ENCODE measurements around the gene ZDHHC14.

Gene ZDHHC14

DNA sequence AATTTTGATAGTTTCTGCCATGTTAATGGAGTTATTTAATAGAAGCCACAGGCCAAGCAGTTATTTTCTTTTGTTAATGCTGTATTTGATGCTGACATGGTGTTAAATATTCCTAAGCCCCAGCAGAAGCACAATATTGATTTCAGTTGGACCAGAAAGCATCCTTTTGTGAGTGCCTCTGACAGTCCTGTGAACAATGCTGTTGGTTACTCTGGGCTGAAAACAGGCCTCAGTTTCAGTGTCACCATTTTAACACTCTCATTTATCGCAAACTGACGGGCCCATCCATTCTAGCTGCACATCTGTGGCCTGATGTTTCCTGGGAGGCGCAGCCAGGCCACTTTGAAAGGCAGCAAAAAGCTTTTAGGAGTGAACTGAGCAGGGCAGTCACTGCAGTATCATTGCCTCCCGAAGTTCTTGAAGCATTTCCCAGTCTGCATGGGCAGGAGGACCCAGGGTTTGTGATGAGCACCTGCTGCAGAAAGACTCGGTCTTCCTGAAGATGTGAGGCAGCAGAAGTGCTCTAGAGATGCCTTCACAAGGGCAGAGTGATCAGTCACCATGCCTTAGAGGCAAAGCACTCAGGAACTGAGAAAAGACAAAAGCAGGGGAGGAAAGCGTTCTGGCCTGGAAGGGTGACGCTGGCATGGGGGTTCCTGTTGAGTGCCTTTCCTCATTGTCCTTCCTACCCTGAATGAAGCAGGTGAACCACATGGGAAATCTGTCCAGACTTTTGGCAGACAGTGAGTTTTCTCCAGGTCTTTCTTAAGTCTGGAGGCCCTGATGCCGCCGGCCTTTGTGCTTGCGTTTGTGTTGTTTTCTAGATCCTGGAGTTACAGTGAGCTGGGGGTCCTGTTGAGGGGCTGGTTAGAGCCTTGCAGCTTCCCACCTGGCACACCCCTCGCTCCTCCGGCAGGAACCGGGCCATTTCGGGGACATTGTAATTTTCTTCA lies 74.0 kb downstream of the ZDHHC14 start:
- TF ChIP-seq, protein P1, sequence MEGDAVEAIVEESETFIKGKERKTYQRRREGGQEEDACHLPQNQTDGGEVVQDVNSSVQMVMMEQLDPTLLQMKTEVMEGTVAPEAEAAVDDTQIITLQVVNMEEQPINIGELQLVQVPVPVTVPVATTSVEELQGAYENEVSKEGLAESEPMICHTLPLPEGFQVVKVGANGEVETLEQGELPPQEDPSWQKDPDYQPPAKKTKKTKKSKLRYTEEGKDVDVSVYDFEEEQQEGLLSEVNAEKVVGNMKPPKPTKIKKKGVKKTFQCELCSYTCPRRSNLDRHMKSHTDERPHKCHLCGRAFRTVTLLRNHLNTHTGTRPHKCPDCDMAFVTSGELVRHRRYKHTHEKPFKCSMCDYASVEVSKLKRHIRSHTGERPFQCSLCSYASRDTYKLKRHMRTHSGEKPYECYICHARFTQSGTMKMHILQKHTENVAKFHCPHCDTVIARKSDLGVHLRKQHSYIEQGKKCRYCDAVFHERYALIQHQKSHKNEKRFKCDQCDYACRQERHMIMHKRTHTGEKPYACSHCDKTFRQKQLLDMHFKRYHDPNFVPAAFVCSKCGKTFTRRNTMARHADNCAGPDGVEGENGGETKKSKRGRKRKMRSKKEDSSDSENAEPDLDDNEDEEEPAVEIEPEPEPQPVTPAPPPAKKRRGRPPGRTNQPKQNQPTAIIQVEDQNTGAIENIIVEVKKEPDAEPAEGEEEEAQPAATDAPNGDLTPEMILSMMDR (IDR thresholded peaks at IDR 0.05; ENCODE audit: low read depth, low read length) = no peak
- no peak overlapping the region for H3K4me3 ChIP-seq (ENCODE audit: low read depth, low read length)

DNA sequence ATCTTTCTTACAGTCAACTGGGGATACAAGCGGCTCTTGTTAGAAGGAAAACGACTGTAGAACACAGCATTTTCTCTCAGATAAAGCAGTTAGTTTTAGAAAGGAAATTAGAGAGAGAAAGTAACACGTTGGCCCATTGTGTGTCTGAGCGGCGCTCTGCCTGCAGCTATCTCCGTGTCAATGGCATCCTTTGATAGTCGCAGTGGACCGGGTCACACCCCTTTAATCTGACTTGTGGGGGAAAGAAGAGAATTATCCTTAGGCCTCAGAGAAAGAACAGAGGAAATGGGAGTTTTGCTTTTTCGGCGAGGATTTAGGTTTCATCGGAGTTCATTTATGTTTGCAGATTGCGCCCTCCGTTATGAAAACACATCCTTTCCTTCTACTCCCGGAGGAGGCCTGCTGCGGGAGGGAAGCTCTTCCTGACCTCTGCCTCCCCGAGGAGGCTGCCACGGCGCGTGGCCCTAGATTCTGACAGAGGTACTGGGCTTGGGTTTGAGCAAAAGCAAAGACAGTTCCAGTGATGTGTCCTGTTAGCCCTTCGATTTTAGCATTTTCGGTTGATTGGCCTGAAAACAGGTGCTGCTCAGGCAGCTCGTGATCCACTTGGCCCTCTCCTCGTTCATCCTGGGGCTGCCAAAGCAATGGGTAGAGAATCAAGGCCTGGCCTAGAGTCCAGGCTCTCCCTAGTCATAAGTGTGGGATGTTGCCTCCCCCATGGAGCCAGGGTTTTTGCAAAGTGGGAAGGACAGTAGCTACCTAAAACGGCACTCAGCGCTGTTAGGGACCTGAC lies 74.9 kb downstream of the ZDHHC14 start:
- no peak overlapping the region for H3K4me3 ChIP-seq (ENCODE audit: low read depth, low read length)
- TF ChIP-seq, protein P1 (IDR thresholded peaks at IDR 0.05; ENCODE audit: low read depth, low read length) = no peak

DNA sequence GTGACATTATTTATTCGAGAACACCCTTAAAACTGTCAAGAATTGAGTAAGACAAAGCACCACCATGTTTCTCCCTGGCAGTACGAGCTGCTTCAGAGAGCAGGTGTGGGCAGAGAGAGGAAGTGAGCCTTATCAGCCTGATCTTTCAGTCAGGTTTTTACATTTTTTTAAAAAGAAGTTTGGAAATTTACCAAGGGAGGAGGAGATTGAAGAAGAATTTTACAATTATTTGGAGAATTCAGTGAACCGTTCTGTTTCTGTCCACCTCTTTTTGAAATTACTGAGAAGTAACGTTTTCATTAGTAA lies 75.5 kb downstream of the ZDHHC14 start:
- H3K4me3 ChIP-seq (ENCODE audit: low read depth, low read length) = no peak overlapping the region
- TF ChIP-seq, protein P1 (IDR thresholded peaks at IDR 0.05; ENCODE audit: low read depth, low read length) = no peak

DNA sequence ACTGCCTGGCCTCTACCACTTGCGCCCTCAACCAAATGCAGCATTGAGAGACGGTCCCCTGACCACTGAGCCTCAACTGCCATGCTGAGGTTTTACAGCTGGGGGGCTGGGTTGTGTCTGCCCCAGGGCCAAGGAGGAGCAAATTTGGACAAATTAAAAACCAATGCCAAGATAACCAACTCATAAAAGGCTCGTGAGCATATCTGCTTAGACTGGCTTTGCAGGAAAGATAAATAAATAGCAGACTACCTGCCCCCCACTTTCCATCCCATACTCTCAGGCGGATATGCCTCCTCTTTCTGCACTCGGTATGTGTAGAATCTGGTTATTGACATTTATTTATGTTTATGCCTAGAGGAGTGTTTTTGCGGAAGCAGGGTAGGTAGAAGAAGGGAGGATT lies 76.8 kb downstream of the ZDHHC14 start:
- no peak overlapping the region for H3K4me3 ChIP-seq (ENCODE audit: low read depth, low read length)
- TF ChIP-seq, protein P1 (IDR thresholded peaks at IDR 0.05; ENCODE audit: low read depth, low read length) = no peak

DNA sequence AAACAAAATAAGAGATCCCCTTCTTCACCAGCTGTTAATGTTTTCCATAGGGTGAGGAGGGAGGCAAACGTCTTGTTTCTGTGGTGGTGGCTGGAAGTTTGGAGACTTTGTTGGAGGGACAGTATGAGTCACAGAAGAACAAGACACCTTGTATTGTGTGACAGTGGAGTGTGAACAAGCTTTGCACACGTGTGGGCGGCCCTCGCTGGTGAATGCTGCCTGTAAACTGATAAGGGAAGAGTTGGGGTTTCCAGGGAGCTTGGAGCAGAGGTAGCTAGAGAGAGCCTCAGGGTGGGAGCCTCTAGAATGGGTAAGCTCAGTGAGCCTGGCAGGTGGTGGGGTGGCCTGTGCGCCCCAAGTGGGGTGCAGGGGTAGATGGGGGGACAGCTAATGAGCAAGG lies 78.3 kb downstream of the ZDHHC14 start:
- TF ChIP-seq, protein P1 (IDR thresholded peaks at IDR 0.05; ENCODE audit: low read depth, low read length) = no peak
- no peak overlapping the region for H3K4me3 ChIP-seq (ENCODE audit: low read depth, low read length)

DNA sequence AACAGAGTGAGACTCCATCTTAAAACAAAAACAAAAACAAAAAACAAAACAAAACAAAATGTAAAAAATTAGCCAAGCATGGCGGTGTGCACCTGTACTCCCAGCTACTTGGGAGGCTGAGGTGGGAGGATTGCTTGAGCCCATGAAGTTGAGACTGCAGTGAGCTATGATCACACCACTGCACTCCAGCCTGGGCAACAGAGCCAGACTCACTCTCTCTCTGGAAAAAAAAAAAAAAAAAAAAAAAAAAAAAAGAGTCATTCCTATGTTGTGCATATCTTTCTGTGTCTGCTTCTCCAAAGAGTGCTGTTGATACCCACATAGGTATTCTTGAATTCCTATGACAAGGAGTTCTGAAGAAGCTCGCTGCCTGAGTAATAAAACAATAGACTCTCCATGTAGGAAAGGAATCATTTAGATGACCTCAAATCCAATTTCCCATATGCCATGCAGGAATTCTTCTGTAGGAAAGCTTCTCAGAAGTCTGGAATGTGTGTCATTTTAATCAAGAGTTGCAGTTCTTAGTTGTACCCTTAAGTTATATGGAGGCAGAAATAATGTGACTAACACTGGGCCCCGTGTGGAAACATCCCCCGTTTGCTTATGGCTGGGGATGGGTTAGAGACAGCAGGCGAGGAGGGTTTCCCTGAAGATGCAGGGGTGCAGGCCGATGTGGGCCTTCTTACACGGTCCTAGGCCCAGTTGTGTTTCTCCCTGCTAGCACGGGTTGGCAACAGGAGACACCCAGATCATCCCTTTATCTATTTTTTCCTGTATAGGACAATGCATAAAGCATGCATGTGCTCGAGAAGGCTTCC lies 79.4 kb downstream of the ZDHHC14 start:
- TF ChIP-seq, protein P1 (IDR thresholded peaks at IDR 0.05; ENCODE audit: low read depth, low read length) = no peak
- no peak overlapping the region for H3K4me3 ChIP-seq (ENCODE audit: low read depth, low read length)
